Panc1 (cell line): ENCODE data around the gene CCDC6.

Experiments used
- TF ChIP-seq, protein P1 (sequence below), 2 experiments: IDR thresholded peaks; 2 replicates each; pipeline ENCODE4 v1.6.1; 2011 to 2012; ENCODE audit warnings: low read depth in 2 of 2, control low read depth in 1 of 2, low read length in 1 of 2, mild to moderate bottlenecking in 1 of 2, moderate library complexity in 1 of 2; ENCODE audit not compliant: insufficient read depth in 1 of 2
- TF ChIP-seq, protein P2 (sequence below): fragments of 450-650 bp; IDR thresholded peaks from 2 replicates; pipeline ENCODE4 v1.5.1; 2017; ENCODE audit warnings: mild to moderate bottlenecking

DNA sequence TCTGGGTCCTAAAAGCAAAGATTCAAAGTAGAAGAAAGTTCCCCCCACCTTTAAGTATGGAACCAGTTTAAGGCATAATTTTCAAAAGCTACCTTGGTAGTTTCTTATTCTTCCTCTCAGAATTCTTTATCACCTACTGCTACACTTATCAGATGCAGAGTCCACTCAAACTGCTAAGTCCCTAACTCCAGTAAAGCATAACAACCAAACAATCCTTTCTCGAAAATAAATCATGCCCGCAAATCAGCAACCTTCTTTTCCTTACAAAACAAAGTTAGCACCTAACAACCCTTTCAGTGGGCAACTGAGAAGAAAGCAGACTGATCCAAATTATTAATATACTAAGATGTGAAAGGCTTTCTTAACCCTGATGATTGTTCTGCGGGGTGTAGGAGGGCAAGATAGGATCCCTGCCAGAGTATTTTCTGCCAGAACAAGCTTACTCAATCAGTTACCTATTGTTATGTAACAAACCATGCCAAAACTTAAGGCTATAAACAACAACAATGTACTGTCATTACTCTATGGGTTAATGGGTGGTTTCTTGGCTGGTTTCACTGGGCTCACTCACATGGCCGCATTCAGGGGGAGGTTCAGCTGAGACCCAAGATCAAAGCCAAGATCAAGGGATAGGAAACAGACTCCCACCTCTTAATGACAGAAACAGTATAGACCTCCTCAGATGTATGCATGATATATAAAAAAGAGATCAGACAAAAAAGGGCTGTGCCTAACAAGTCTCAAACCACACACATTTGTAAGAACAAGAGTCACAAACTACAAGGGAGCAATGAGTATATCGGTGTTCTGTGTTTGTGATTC lies 42.0 kb downstream of the CCDC6 start:
- TF ChIP-seq, protein P1, sequence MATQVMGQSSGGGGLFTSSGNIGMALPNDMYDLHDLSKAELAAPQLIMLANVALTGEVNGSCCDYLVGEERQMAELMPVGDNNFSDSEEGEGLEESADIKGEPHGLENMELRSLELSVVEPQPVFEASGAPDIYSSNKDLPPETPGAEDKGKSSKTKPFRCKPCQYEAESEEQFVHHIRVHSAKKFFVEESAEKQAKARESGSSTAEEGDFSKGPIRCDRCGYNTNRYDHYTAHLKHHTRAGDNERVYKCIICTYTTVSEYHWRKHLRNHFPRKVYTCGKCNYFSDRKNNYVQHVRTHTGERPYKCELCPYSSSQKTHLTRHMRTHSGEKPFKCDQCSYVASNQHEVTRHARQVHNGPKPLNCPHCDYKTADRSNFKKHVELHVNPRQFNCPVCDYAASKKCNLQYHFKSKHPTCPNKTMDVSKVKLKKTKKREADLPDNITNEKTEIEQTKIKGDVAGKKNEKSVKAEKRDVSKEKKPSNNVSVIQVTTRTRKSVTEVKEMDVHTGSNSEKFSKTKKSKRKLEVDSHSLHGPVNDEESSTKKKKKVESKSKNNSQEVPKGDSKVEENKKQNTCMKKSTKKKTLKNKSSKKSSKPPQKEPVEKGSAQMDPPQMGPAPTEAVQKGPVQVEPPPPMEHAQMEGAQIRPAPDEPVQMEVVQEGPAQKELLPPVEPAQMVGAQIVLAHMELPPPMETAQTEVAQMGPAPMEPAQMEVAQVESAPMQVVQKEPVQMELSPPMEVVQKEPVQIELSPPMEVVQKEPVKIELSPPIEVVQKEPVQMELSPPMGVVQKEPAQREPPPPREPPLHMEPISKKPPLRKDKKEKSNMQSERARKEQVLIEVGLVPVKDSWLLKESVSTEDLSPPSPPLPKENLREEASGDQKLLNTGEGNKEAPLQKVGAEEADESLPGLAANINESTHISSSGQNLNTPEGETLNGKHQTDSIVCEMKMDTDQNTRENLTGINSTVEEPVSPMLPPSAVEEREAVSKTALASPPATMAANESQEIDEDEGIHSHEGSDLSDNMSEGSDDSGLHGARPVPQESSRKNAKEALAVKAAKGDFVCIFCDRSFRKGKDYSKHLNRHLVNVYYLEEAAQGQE (IDR thresholded peaks at IDR 0.05; ENCODE audit: insufficient read depth in 1 of 2, low read depth in 2 of 2, low read length in 1 of 2) = no peak
- TF ChIP-seq, protein P2, sequence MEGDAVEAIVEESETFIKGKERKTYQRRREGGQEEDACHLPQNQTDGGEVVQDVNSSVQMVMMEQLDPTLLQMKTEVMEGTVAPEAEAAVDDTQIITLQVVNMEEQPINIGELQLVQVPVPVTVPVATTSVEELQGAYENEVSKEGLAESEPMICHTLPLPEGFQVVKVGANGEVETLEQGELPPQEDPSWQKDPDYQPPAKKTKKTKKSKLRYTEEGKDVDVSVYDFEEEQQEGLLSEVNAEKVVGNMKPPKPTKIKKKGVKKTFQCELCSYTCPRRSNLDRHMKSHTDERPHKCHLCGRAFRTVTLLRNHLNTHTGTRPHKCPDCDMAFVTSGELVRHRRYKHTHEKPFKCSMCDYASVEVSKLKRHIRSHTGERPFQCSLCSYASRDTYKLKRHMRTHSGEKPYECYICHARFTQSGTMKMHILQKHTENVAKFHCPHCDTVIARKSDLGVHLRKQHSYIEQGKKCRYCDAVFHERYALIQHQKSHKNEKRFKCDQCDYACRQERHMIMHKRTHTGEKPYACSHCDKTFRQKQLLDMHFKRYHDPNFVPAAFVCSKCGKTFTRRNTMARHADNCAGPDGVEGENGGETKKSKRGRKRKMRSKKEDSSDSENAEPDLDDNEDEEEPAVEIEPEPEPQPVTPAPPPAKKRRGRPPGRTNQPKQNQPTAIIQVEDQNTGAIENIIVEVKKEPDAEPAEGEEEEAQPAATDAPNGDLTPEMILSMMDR = no peak
